SK-N-MC (cell line): ENCODE data around the gene IL32.

Experiments used
- EZH2 ChIP-seq: fragments of 200-600 bp; sonication (generic); IDR thresholded peaks from one replicate; pipeline ENCODE4 v1.6.1; 2017; ENCODE audit warnings: antibody characterized with exemption
- FOXP2 ChIP-seq: optimal IDR thresholded peaks from 2 replicates; pipeline ENCODE3; 2011; ENCODE audit warnings: mild to moderate bottlenecking, moderate library complexity; ENCODE audit not compliant: insufficient read depth; ENCODE audit errors: extremely low read length, control extremely low read depth
- POLR2AphosphoS5 ChIP-seq: IDR thresholded peaks from 2 replicates; pipeline ENCODE4 v1.6.1; 2012; ENCODE audit warnings: mild to moderate bottlenecking, low read depth, low read length, borderline replicate concordance

DNA sequence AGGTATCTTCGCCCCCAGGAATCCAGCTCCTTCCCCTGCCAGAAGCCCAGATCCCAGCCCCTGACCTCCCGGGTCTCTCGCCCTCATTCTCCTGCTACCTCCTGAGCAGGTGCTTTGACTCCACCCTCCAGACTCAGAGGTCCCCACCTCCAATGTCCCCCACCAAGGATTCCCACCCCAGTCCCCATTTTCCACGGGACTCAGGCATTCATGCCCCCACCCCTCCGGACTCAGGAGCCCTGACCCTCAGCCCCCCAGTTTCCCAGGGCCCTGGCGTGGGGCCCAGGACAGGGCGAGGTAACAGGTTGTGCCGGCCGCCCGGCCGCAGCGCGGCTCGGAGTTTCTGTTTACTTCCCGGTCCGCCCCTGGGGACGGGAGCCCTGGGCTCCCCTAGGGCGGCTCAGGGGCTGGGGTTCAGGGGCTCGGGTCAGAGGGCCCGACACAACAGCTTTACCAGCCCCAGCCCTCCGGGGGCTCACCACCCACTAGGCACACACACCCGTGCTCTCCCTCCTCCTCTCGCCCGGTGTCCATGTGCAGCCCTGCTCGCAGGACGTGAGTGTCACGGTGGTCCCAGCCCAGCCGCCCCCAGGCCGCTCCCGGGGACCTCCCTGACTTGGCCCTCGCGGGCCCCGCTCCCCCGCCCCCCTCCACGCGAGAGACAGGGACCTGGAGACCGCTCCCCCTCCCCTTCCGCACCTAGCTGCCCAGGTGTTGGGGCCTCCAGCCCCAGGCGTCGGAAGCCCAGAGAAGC is 29.3 kb upstream of the IL32 start:
- TF ChIP-seq POLR2AphosphoS5 = no peak
- TF ChIP-seq EZH2 = peak; percentile 30
- TF ChIP-seq FOXP2 = no peak
